ENCODE results near the gene PTPRK.

PTPRK gene

DNA sequence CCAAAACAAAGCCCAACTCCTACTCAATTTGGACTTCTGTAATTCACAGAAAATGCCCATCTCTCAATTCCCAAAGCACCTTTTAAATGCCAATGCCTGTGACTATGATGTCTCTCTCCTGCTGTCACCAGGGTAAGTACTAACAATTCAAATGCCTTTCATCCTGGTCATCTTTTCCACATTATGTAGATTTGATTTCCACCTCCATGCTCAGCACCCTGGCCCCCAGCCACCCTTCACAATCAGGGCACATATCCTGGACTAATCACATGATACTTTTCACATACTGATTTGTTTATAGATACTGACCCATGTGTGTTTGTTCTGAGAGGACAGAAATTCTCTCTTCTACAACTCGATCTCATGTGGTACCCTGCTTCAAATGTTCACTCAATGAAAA lies 236.3 kb downstream of the PTPRK start:
- DNase-seq (ENCODE audit: low spot score), result no peak

DNA sequence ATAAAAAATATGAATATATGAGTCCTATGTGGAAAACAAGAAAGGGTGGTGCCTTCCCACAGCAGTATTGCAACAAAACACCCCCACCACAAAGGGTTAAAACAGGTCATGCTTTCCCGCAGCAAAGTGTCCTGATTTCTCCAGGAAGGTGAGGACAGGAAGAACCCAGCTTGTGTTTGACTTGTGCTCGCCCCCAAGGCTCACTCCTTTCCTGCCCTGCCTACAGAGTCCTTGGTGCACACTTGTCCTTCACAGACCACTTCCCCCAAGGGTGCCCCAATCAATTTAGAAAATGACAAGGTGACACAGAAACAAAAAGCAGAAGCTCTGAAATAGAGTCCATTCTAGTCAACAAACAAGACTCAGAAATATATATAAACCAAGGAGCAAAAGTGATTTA lies 237.4 kb downstream of the PTPRK start:
- no peak for DNase-seq (ENCODE audit: low spot score)

DNA sequence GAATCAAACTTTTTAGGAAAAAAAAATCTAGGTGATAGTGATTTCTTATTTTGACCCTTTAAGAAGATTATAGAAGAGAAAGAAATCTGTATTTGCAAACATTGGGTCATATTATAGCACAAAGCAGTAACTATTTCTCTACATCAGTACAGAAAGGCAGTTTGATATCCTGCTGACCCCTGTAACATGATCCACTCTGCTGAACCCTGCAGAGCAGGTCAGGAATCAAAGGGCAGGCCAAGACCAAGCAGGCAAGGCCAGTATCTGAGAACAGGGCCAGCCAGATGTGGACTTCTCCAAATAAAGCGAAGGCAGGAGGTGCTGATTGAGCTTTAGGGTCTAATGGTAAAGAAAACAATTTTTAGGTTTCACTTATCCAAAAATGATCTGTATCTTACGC lies 239.4 kb downstream of the PTPRK start:
- no peak for DNase-seq (ENCODE audit: low spot score)

DNA sequence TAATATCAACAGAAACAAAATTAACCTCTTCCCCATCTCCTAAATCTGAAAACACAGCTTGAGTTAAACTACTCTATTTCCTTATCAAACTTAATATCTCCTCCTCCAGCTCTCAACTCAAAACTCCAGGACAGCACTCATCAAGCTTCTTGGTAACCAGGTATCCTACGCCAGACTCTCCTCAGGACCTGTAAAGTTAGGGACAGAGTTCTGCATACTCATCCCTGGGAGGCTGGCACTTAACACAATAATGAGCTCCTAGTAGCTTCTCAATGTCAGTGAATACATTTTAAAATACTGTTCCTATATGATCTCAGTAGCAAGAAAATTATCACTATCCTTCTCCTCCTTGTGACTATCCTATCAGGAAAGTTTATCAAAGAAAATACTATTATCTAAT lies 240.3 kb downstream of the PTPRK start:
- no peak for DNase-seq (ENCODE audit: low spot score)

DNA sequence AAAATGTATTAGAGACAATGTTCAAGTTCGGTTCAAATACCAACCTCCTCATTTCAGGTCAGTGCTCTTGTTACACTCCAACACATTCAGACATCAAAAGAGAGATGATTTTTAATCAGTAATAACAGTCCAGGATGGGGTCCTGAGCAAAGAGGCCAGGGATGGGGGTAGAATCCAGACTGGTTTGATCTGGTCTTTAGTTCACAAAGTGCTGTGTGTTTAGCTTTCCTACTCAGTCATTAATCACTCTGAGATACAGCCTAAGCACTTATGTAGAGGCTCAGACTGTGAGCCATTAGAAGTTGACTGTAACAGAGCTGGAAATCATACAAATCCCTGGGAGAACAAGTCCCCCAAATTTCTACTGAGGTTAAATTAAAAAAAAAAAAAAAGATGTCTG lies 241.6 kb downstream of the PTPRK start:
- DNase-seq (ENCODE audit: low spot score), result no peak

DNA sequence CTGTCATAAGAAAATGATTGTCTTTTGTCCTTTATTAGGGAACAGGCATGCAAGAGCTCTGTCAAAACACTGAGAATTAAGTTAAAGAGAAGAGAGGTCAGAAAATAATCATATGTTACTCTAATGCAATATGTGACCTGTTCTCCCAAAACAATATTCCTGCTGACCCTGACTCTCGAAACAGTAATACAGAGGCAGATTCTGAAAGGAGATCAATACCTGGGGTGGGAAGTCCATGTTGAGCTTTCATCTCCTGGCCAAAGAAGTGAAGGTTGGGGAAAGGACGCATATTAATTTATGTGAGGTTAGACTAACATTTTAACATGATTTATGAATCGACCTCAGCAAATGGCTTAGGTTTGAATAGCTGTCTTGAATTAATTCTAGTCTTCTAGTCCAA lies 243.0 kb downstream of the PTPRK start:
- DNase-seq (ENCODE audit: low spot score), result no peak

DNA sequence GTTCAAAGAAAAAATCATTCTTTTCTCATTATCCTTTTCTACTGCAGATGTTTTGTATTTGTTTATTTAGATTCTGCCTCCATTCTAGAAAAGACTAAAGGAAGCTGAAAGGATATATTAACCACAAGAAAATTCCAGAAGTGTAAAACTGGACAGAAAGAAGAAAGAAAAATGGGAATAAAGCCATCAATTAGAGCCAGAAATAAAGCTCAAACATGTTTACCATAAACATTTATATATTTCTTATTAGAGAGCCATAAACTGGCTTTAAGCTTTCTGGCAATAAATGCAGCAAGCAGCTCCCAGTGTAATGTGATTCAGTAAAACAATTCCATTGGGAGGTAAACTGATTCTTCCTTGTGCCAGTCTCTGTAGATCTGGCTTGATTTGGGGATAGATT lies 244.1 kb downstream of the PTPRK start:
- no peak for DNase-seq (ENCODE audit: low spot score)

DNA sequence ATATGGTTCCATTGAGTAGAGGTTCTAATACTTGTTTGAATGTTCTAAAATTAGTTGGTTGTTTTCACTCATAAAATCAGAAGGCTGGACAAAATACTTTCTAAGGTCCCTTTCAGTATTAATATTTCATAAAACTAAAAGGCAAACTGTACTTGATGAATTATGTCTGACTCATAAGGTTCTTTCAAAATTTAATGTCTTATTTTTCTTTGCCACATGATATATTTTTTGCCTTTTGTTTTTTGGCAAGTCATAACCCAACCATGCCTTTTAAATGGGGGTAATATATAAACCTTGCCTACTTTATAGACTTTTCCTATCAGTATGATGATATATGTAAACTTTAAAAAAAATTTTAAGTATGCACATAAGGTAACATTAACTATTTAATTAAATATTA lies 244.7 kb downstream of the PTPRK start:
- DNase-seq (ENCODE audit: low spot score), result no peak

DNA sequence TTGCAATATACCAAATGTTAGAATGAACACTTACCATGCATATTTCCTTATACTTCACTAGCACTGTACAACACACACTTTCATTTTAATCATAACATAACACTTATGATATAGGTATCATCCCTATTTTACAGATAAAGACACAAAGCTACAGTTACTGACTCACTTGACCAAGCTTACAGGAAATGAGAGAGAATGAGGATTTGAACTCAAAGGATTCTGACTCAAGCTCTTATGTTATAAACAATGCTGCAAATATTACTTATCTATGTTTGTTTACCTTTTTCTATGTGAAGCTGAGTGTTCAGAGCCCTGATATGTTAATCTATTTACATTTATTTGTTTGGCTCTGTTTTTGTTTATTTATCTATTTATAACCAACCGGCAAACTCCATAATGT lies 245.4 kb downstream of the PTPRK start:
- no peak for DNase-seq (ENCODE audit: low spot score)

DNA sequence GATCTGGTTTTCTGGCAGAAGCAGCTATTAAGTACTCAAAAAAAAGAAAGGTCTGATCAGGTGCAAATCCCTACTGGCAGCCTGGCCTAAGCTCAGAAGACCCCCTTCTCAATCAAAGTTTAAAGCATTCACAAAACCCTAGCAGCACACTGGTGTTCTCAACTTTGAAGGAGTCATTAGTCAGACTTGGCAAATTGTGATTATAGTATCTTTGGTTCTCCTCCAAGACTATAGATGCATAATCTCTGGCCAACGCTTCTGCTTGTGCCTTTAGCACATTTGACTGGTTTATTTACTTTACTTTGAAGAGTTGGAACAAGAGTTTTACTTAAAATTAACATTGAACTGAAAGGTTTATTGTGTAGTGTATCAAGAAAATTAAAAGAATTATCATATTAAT lies 248.9 kb downstream of the PTPRK start:
- DNase-seq (ENCODE audit: low spot score), result no peak

DNA sequence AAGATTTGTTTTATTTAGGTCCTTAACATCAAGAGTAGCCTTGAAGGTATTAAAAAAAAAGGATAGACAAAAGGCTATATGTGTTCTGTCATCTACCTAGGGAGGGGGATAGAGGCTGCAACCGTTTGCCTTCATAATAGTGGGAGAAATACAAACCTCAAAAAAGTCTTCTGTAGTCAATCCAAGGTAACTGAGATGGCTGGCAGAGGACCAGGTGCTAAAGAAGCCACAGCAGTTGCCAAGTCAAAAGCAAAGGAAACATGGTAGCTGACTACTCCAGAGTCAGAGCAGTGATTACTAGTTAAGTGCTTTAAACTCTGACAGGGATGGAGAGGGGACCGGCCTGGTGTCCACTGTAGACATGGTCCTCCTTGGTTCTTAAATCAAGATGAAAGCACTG lies 249.4 kb downstream of the PTPRK start:
- no peak for DNase-seq (ENCODE audit: low spot score)

DNA sequence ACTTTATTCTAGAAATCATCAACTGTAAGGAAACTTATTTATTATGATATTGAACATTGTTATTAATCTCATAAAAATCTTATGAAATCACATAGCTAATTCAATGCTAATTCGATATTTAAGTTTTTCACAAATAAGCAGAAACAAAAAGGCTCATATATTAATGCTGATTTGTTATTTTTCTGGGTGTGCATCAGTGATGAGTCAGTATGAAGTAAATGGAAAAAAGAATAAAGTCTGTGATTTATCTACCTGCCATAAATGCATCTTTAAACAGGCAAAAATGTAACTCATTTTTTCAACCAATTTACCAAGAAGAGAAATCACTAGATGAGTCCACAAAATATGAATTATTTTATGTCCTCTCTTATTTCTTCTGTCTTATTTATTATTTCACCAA lies 253.5 kb downstream of the PTPRK start:
- DNase-seq (ENCODE audit: low spot score), result no peak

DNA sequence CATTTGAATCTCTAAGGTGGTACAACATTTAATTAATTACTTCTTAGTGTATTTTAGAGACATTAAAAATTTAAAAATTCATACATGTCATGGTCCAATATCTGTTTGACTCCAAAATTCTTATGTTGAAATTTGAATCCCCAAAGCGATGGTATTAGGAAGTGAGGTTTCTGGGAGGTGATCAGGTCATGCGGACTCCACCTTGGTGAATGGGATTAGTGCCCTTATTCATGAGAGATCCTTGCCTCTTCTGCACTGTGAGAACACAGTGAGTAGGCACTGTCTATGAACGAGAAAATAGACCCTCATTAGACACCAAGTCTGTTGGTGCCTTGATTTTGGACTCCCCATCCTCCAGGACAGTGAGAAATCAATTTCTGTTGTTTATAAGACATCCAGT lies 254.7 kb downstream of the PTPRK start:
- no peak for DNase-seq (ENCODE audit: low spot score)

DNA sequence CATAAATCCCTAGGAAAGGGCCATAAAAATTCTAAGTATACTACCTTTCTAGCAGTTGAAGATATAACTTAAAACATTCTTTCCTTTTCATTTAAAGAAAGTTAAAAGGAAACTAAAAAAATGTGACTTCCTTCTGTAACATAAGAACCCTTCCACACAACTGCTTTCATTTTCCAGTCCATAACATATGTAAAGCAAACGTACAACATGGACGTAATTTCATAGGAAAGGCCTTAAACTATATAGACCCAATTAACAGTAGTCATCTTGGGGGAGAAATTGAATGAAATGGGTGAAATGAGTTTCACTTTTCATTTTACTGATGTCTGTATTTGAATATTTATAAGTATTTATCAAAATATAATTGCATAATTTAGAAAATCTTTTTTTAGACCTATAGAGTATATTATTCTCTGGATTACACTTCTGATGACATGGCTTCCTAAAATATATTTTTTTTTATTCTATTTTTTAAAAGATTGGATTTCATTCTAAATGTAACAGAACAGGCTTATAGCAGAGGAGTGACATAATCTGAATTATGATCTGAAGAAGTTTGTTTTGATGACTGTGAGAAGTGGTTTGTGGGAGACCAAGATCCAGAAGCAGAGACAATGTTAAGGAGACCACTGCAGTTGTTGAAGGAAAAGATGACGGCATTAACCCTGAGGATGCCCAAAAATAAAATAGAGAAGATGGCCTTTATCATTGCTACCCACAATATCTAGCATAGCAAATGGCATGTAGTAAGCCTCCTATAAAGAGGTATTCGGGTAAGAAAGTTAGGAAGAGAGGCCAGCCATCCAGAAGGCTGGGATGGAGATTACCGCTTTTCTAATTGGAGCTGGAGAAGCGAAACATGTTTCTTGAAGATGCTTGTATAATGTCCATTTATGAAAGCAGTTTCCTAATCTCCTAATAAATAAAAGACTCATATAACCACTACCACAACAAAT lies 260.4 kb downstream of the PTPRK start:
- DNase-seq (ENCODE audit: low spot score), result no peak

DNA sequence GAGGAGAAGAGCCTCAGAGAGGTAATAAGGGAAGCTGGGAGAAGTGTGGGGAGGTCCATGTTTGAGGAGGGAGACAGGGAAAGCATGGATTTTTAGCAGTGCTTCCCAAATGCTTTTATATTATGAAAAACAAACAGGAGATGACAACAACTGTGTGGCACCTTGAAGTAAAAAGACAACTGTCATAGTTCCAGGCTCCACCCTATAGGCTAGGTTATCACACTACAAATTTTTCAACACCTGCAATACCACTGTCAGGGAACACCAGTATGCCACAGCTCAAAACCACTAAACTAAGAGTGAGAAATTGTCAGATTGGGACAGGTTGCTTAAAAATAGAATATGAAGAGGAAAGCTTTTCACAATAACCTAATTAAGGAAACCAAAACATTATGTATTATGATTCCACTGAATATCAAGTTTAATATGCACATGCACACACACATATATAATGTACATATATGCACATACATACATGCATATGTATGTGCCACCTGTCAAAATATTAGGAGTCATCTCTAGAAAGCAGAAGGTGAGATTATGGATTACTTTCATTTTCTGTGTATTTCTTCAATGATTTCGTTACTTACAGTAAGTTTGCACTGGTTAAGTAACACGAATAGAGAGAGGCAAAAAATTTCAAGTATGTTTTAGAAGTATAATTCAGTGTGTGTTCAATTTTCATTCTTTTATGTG lies 261.2 kb downstream of the PTPRK start:
- no peak for DNase-seq (ENCODE audit: low spot score)

DNA sequence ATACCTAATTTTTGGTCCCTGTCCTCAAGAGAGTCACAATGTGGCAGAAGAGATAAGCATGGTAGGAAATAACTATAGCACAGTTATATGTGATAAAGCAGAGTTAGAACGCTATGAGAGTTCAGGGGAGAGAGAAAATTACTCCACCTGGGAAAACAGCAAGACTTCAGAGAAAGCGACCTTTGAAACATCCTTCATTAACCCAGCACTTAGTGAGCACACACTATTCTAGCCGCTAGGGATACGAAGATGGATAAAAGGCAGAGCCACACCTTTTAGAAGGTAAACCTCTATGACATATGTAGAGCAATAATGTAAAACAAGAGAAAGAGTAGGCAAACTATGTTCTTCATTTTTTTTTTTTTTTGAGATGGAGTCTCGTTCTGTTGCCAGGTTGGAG lies 264.3 kb downstream of the PTPRK start:
- no peak for DNase-seq (ENCODE audit: low spot score)

DNA sequence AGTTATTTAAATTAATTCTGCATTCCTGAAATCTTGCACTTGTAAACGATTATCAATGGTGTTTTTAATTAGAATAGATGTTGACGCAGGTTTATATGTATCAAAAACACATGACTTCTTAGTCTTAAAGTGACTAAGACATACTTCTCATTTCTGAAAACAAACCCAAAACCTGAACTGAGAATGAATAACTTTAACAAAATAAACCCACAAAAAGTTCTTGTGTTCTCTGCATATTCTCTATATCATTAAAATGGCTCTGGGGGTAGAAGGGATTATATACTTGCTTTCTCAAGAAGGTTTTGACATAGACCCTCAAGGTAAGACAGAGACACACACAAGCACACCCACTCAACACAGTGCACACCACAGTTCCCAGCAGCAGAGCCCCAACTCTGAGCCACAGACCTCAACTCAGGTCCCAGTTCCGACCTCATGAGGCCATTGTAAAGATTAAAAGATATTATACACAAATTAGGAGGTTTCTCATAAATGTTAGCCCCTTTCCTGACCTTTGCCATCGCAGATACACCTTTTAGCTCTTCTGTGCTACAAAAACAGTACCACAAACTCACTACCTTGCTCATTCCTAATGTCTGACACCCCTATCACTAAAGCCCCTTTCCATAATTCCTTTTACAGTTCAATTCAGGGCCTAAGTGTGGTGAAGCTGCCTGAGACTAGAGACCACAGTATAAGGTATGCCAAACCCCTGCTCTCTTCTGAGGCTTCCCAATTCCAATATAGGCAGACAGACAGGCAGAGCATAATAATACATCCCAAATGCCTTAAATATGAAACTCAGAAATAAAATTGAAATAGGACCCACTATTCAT lies 267.8 kb downstream of the PTPRK start:
- no peak for DNase-seq (ENCODE audit: low spot score)

DNA sequence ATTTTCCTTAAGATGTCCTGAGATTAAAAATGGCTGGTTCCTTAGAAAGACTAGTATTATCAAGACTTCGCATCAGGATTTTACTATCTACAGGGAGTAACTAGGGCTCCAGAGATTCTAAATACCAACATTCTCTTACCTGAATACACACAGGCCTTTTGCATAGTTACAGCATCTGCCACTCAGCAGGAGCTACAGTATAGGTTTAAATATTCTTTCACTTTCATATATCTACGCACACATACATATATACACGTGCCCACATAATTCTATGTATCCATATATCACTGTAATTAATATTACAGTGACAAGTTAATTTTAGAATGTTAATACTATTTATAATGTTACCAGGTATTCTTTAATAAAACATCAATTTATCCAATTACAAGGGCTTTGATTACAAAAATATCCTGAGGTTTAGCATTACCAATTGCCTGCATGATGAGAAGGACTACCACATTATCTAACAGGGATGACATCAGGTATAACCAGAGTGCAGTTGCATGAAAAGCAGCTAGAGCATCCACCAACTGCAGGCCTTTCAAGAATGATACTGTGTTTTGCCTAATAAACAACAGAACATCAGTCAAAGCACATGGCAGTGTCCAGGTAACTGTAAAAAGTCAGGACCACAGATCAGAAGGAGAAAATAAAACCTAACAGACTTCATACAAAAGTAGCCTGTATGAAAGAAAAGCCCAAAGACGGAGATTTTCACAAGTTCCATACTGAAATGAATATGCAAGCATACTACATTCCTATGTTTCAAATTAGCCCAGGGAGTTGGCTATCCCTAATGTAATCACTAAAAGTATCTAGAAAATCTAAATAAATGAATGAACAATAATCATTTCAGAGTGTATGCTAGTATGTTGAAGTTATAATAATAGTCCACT lies 268.7 kb downstream of the PTPRK start:
- DNase-seq (ENCODE audit: low spot score), result no peak

DNA sequence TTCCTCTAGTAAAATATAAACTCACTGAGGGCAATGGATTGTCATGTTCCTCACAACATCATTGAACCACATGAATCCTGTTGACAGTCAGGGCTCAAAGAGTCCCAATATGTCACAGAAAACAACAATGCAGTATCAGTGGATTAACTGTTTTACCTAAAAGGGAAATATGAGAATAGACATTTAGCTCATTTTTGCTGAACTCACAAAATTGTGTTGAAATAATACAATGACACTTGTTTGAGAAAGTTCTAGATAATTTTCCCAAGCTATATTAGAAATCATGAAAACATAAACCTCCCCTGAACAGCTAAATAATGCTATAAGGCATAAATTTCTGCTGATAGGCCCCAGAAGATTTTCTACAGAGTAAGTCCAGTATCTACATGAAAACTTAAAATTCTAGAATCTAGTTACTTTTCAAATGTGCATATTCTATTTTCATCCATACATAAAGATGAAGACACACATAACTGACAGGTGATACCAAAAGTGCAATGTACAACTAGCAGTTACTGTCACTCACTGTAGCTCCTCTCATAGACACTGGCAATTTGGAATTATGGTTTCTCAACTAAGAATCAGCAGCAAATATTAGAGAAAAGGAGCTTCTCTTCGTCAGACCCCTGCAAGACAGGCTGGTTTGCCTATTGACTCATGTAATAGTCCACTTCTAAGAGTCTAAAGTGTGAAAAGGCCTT lies 269.9 kb downstream of the PTPRK start:
- DNase-seq (ENCODE audit: low spot score), result no peak

DNA sequence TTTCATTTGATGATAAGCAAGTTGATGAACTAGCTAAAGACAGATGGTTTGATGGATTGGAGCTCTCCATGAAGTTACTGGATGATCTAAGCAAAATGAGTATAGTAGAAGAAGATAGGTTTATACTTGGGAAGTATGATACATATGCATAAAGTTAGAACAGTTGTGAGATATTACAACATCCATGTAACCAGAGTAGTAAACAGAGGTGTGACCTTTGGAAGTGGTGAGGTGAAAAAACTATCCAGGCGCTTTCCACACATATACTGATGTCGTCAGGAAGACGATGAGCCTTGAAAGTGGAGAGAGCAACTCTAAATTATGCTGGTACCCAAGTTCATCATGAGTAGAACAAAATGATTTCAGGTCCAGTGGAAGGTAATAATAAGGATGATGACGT lies 271.0 kb downstream of the PTPRK start:
- DNase-seq (ENCODE audit: low spot score), result no peak

Data from COLO829 (cell line).